Activated T-helper 1 cell treated with Interleukin-2 at 50 U/mL for 16 hours (primary cell): ENCODE measurements around the gene TRPM3.

Source experiments
- DNase-seq: peaks from one replicate; pipeline ENCODE4 v3.0.0-alpha.2; 2020; ENCODE audit warnings: low read depth

Gene TRPM3

GRCh38 chr9:70577671-70578070 is 543.8 kb downstream of the TRPM3 start:
- no peak for DNase-seq

- DNase-seq = no peak
These were observed 545.3 kb downstream of the TRPM3 start for GRCh38 chr9:70576116-70576515.

- no peak for DNase-seq
These were observed 547.1 kb downstream of the TRPM3 start for GRCh38 chr9:70574151-70574837.

GRCh38 chr9:70573308-70573707 is 548.1 kb downstream of the TRPM3 start:
- DNase-seq = no peak

- no peak for DNase-seq
These were observed 550.2 kb downstream of the TRPM3 start for GRCh38 chr9:70571258-70571657.

- DNase-seq = no peak
These were observed 551.6 kb downstream of the TRPM3 start for GRCh38 chr9:70569791-70570190.

- DNase-seq = no peak
These were observed 552.2 kb downstream of the TRPM3 start for GRCh38 chr9:70569070-70569772.

- no peak for DNase-seq
These were observed 553.9 kb downstream of the TRPM3 start for GRCh38 chr9:70567511-70567910.

- no peak for DNase-seq
These were observed 554.7 kb downstream of the TRPM3 start for GRCh38 chr9:70566751-70567150.

GRCh38 chr9:70566066-70566465 is 555.4 kb downstream of the TRPM3 start:
- DNase-seq = no peak

GRCh38 chr9:70564468-70565335 is 556.7 kb downstream of the TRPM3 start:
- no peak for DNase-seq

- no peak for DNase-seq
These were observed 557.8 kb downstream of the TRPM3 start for GRCh38 chr9:70563431-70564204.

GRCh38 chr9:70563010-70563409 is 558.4 kb downstream of the TRPM3 start:
- DNase-seq = no peak

GRCh38 chr9:70561786-70562395 is 559.5 kb downstream of the TRPM3 start:
- no peak for DNase-seq

GRCh38 chr9:70561111-70561510 is 560.3 kb downstream of the TRPM3 start:
- no peak for DNase-seq

GRCh38 chr9:70559102-70559501 is 562.3 kb downstream of the TRPM3 start:
- no peak for DNase-seq

GRCh38 chr9:70557661-70558369 is 563.6 kb downstream of the TRPM3 start:
- DNase-seq = no peak

- no peak for DNase-seq
These were observed 564.6 kb downstream of the TRPM3 start for GRCh38 chr9:70556771-70557170.

- no peak for DNase-seq
These were observed 566.5 kb downstream of the TRPM3 start for GRCh38 chr9:70554881-70555280.

- no peak for DNase-seq
These were observed 567.4 kb downstream of the TRPM3 start for GRCh38 chr9:70553707-70554673.
